GM18873 (cell line): ENCODE measurements around the gene HELZ2.

Experiments used
- ATAC-seq: cut with Tn5 transposase; IDR thresholded peaks from one replicate; pipeline ENCODE4 v1.9.1; 2021; ENCODE audit warnings: mild to moderate bottlenecking, moderate library complexity, moderate number of reproducible peaks; ENCODE audit not compliant: unreplicated experiment, low FRiP score

HELZ2 gene

GRCh38 chr20:63525971-63526370 is 48.1 kb downstream of the HELZ2 start:
- ATAC-seq = no peak

GRCh38 chr20:63525185-63525584 is 48.9 kb downstream of the HELZ2 start:
- ATAC-seq = no peak
